Heart right ventricle (tissue), 16 donors: ENCODE results near the gene RTN4. TPM values are rescaled to one million over a fixed set of nuclear protein-coding genes. Genes with fewer than 3 reads are reported as not detected.

Experiments used
- ATAC-seq, 8 donors: fragments of 200-7000 bp; cut with Tn5 transposase; one replicate each; pipeline ENCODE4 v1.9.1; 2020; ENCODE audit warnings: mild to moderate bottlenecking in 8 of 8, moderate library complexity in 8 of 8, moderate number of reproducible peaks in 1 of 8
- DNase-seq, 2 donors: peaks; one replicate each; pipeline ENCODE4 v3.0.0-alpha.2; 2020
- H3K27ac ChIP-seq, 10 donors: fragments of 200-600 bp; sonication (generic) in 2 of 10; one replicate each; pipeline versions ENCODE4 v1.5.0 to v1.8.0; 2020 to 2022; ENCODE audit warnings: mild to moderate bottlenecking in 3 of 10
- H3K27me3 ChIP-seq, 7 donors: fragments of 200-600 bp; one replicate each; pipeline ENCODE4 v1.8.0; 2021 to 2022; ENCODE audit warnings: mild to moderate bottlenecking in 2 of 7
- H3K36me3 ChIP-seq, 9 donors: fragments of 200-600 bp; sonication (generic) in 1 of 9; one replicate each; pipeline versions ENCODE4 v1.5.0 to v1.8.0; 2020 to 2022; ENCODE audit warnings: mild to moderate bottlenecking in 2 of 9
- H3K4me1 ChIP-seq, 9 donors: fragments of 200-600 bp; sonication (generic) in 1 of 9; one replicate each; pipeline versions ENCODE4 v1.5.0 to v1.8.0; 2020 to 2022; ENCODE audit warnings: mild to moderate bottlenecking in 4 of 9
- H3K4me3 ChIP-seq, 10 donors: fragments of 200-600 bp; sonication (generic) in 2 of 10; one replicate each; pipeline versions ENCODE4 v1.5.0 to v1.8.0; 2020 to 2022; ENCODE audit warnings: mild to moderate bottlenecking in 7 of 10, moderate library complexity in 2 of 10
- H3K9me3 ChIP-seq, 11 donors: fragments of 200-600 bp in 10 of 11; sonication (generic) in 2 of 11; one replicate each; pipeline versions ENCODE4 v1.5.0 to v1.8.0; 2013 to 2022; ENCODE audit warnings: mild to moderate bottlenecking in 2 of 11, control low read depth in 1 of 11, moderate library complexity in 1 of 11
- CTCF ChIP-seq, 9 donors: fragments of 200-600 bp; sonication (generic) in 2 of 9; IDR thresholded peaks; one replicate each; pipeline versions ENCODE4 v1.5.0 to v1.8.0; 2021 to 2022; ENCODE audit warnings: antibody characterized with exemption in 9 of 9, mild to moderate bottlenecking in 5 of 9, moderate library complexity in 1 of 9
- WGBS, 2 donors: extraction: QIAGEN DNeasy Blood & Tissue Kit; methylation state at CpG; one replicate each; pipeline ENCODE4 v1.1.7; 2013; ENCODE audit warnings: inconsistent platforms in 1 of 2; 5-methylcytosine and 5-hydroxymethylcytosine counted together
- intact Hi-C, 10 donors: fragments of 100-400 bp; cut with DNase I; formaldehyde crosslinking; loops; one replicate each; pipeline versions ENCODE4 v1.11.1 to v1.14.2; 2022
- polyA plus RNA-seq, 2 donors: library from polyadenylated mRNA; stranded (reverse); fragments of 200-250 nt; gene quantifications; one replicate each; pipeline ENCODE4 v1.2.3, GENCODE V29; 2013
- total RNA-seq, 10 donors: library from RNA; stranded (reverse); fragmentation: NEBNext Ultra II Directional in 3 of 10; extraction: Animal tissue kit (Norgen Biotek cat#: 25700) in 3 of 10; gene quantifications; one replicate each; pipeline versions ENCODE4 v1.2.1 to v1.2.4, GENCODE V29; 2021 to 2023
- donor health status: Arrhythmogenic right ventricular cardiomyopathy.
- donor health status: ischemic (EF 13 %, LVEDD 7.1; RV severe dilation, severe dysfunction).
- donor health status: healthy with polysubstance abuse.
- donor health status: DM: no; HTN: yes; CAD: no.
- donor health status: DM: no; HTN: no; CAD: no.
- donor health status: ischemic (EF 25% LVEDD 6.9; RV normal size, moderate dysfunction).
- donor health status: ischemic (EF 25% LVEDD 5.7; RV mildly dilated, moderate dysfunction).
- donor health status: healthy.
- donor health status: DM: yes; HTN: yes; CAD: no.
- donor health status: Ischemic cardiomyopathy.
- donor health status: ischemic (EF 35%, LVEDD 5.7; RV mildly dilated, moderate dysfunction).
- donor health status: nonischemic (EF 11% LVEDD 7.7; RV severe dilation, severe dysfunction).
- donor health status: DM: yes; HTN: yes; CAD: no.
- donor health status: PGD.
- donor health status: ischemic (EF 29% LVEDD 5.4; RV normal size, mild dysfunction).
- donor health status: nonischemic (EF 23%, LVEDD 6.1; RV moderate dilation, normal function).

RTN4 gene
- total and polyA plus RNA-seq, 12 donors, result 40.6 to 163 (median 95.3) TPM

DNA sequence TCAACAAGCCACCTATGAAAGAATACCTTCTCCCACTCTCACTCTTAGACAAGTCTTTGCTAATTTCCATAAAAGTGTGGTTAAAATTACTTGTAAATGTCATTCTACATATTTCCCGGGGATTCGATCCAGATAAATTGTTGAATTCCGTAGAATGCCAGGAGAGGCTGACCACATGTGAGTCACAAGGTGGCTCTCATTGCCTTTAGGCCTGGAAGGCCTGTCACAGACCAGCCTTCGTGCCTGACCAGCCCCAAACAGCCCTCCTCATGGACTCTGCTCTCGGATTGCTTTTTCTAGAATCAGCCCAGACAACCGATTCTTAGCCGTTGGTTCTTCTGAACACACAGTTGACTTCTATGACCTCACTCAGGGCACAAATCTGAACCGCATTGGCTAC is 86.0 kb downstream of the RTN4 start:
- ATAC-seq (no peak), DNase-seq (no peak)
- no peak for TF ChIP-seq CTCF (IDR thresholded peaks at IDR 0.05)
- 96 to 97% methylated on average over 8 of the region's 8 CpGs for WGBS, 2 donors
- intact Hi-C loops, result no loop called here
- Histone ChIP-seq H3K36me3 (peaks cover 0 to 2% (median 0%) of the 10 kb centered on the region in 9 donors), H3K9me3 (no peaks in the 10 kb centered on the region), H3K27ac (no peak overlapping the region), H3K4me1 (peaks cover 0 to 47% (median 28%) of the 10 kb centered on the region in 9 donors), H3K4me3 (no peak overlapping the region), H3K27me3 (peaks cover 0 to 29% (median 0%) of the 10 kb centered on the region in 7 donors)

- ATAC-seq (no peak), DNase-seq (no peak)
- Histone ChIP-seq H3K27ac (no peak overlapping the region), H3K9me3 (no peaks in the 10 kb centered on the region), H3K27me3 (peaks cover 0 to 32% (median 0%) of the 10 kb centered on the region in 7 donors), H3K4me3 (no peak overlapping the region), H3K4me1 (peaks cover 0 to 39% (median 20%) of the 10 kb centered on the region in 9 donors), H3K36me3 (no peaks in the 10 kb centered on the region)
- WGBS, 2 donors, result 98 to 100% methylated on average over 2 of the region's 2 CpGs
- no peak for TF ChIP-seq CTCF (IDR thresholded peaks at IDR 0.05)
- intact Hi-C loops, result no loop called here
Observed at GRCh38 chr2:54963476-54963875, 86.8 kb downstream of the RTN4 start.

GRCh38 chr2:54962935-54963440 is 87.3 kb downstream of the RTN4 start:
- ATAC-seq, result no peak
- no peak for DNase-seq
- peaks cover 0 to 34% (median 15%) of the 10 kb centered on the region in 9 donors for H3K4me1 ChIP-seq

DNA sequence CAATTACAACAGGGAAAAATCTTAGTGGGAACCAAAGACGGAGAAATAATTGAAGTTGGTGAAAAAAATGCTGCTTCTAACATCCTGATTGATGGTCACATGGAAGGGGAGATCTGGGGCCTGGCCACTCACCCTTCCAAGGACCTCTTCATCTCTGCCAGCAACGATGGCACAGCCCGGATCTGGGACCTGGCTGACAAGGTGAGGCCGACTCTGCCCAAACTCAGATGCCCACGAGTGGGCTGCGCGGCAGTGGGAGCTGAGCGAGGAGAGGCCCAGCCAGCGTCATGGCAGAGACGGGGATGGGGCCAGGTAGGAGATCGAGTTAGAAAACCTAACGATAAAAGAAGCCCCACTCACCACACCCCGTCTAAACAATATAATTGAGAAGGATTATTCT is 87.7 kb downstream of the RTN4 start:
- no peak for TF ChIP-seq CTCF (IDR thresholded peaks at IDR 0.05)
- no peak for DNase-seq
- 95 to 98% methylated on average over 13 of the region's 13 CpGs for WGBS, 2 donors
- H3K4me1 ChIP-seq, result peaks cover 0 to 30% (median 13%) of the 10 kb centered on the region in 9 donors
- ATAC-seq, result no peak
- no peak overlapping the region for H3K27ac ChIP-seq
- H3K4me3 ChIP-seq, result no peak overlapping the region
- intact Hi-C loops, result no loop called here
- H3K9me3 ChIP-seq, result no peaks in the 10 kb centered on the region
- H3K36me3 ChIP-seq, result no peaks in the 10 kb centered on the region
- peaks cover 0 to 36% (median 0%) of the 10 kb centered on the region in 7 donors for H3K27me3 ChIP-seq

More at GRCh38 chr2:54962935-54963440, 87.3 kb downstream of the RTN4 start:
- TF ChIP-seq CTCF (IDR thresholded peaks at IDR 0.05), result no peak
- H3K36me3 ChIP-seq, result no peaks in the 10 kb centered on the region
- peaks cover 0 to 32% (median 0%) of the 10 kb centered on the region in 7 donors for H3K27me3 ChIP-seq
- 92 to 93% methylated on average over 3 of the region's 3 CpGs for WGBS, 2 donors
- H3K9me3 ChIP-seq, result no peaks in the 10 kb centered on the region
- H3K27ac ChIP-seq, result no peak overlapping the region
- intact Hi-C loops, result no loop called here
- H3K4me3 ChIP-seq, result no peak overlapping the region
